MCF 10A (cell line): Measurements from ENCODE around the gene BUD23. TPM values are rescaled to one million over a fixed set of nuclear protein-coding genes. Genes with fewer than 3 reads are reported as not detected.
"Not testable (repeated sequence)": the region's sequence is repeated elsewhere in the genome, so short reads cannot be mapped to it uniquely, and the experiment has no call there.

Experiments
- BruUV-seq: library from RNA; stranded (reverse); fragments of 400-500 nt; replicated peaks from 2 replicates; lab custom pipeline; 2021; lab: Mats Ljungman, UMichigan
- CTCF ChIA-PET: fragments of 300-600 bp; sonication (Branson Sonifier 250); formaldehyde crosslinking; extraction: SDS; loops from one replicate; lab custom pipeline; 2021; ENCODE audit warnings: antibody characterized with exemption, inconsistent platforms; lab: Yijun Ruan, JAX
- POLR2A ChIA-PET: fragments of 300-600, 350-650 bp; sonication (Branson Sonifier 250); formaldehyde crosslinking; extraction: SDS; loops from one replicate; lab custom pipeline; 2020; ENCODE audit warnings: antibody characterized with exemption, inconsistent platforms; lab: Yijun Ruan, JAX
- DNase-seq: peaks from one replicate; pipeline ENCODE4 v3.0.0-alpha.2; 2018; ENCODE audit not compliant: unreplicated experiment
- H3K27ac Mint-ChIP-seq: one replicate; pipeline ENCODE4 v1.8.0; 2022; ENCODE audit warnings: mild to moderate bottlenecking, low read depth, mixed read lengths; ENCODE audit not compliant: unreplicated experiment
- H3K27me3 Mint-ChIP-seq: one replicate; pipeline ENCODE4 v1.8.0; 2022; ENCODE audit warnings: mixed read lengths; ENCODE audit not compliant: insufficient read depth, unreplicated experiment
- H3K36me3 Mint-ChIP-seq: one replicate; pipeline ENCODE4 v1.8.0; 2022; ENCODE audit warnings: mild to moderate bottlenecking, moderate library complexity, mixed read lengths; ENCODE audit not compliant: insufficient read depth, unreplicated experiment
- H3K4me1 Mint-ChIP-seq: one replicate; pipeline ENCODE4 v1.8.0; 2022; ENCODE audit warnings: mixed read lengths; ENCODE audit not compliant: insufficient read depth, unreplicated experiment
- H3K4me3 Mint-ChIP-seq: one replicate; pipeline ENCODE4 v1.8.0; 2022; ENCODE audit warnings: mild to moderate bottlenecking, moderate library complexity, mixed read lengths; ENCODE audit not compliant: unreplicated experiment
- H3K9me3 Mint-ChIP-seq: one replicate; pipeline ENCODE4 v1.8.0; 2022; ENCODE audit warnings: mixed read lengths; ENCODE audit not compliant: unreplicated experiment
- intact Hi-C: fragments of 100-400 bp; cut with micrococcal nuclease; formaldehyde crosslinking; loops from 2 replicates; pipeline ENCODE4 v1.14.1; 2022
- total RNA-seq: library from RNA; stranded (reverse); gene quantifications from 2 replicates; pipeline ENCODE4 v1.2.3, GENCODE V29; 2022
- TF ChIP-seq, protein P1 (sequence below): fragments of 200-600 bp; IDR thresholded peaks from one replicate; pipeline ENCODE4 v1.8.0; 2022; ENCODE audit warnings: antibody characterized with exemption, mild to moderate bottlenecking; ENCODE audit not compliant: unreplicated experiment

BUD23 gene
- total RNA-seq, 1 experiment from 2014 or later, result 81.9 TPM

DNA sequence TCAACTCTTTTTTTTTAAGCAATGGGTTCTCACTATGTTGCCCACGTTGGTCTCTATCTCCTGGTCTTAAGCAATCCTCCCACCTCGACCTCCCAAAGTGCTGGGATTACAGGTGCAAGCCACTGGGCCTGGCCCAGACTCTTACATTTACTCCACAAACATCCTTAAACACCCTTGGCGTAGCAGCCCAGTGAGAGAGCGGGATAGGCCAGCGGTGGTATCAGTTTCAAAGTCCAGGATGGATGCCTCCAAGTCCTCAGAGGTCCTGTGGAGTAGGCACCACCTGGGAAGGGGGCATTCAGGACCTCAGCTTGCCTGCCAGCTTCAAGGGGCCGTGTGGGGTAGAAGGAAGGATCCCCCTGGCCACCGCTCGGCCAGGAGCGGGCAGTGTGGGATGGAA is 33.8 kb upstream of the BUD23 start:
- H3K4me3 Mint-ChIP-seq, result no peak overlapping the region
- no peak overlapping the region for H3K27ac Mint-ChIP-seq
- ChIA-PET CTCF (interaction anchor here (0.7 to 0.8 kb wide), 2 partner anchors 43 to 166 kb away, joined by 3 to 4 read pairs; no protein-coding TSS in a partner anchor), POLR2A (no interaction called here)
- H3K36me3 Mint-ChIP-seq, result no peaks in the 10 kb centered on the region
- no peaks in the 10 kb centered on the region for H3K9me3 Mint-ChIP-seq
- H3K4me1 Mint-ChIP-seq, result peaks cover 16% of the 10 kb centered on the region
- no TSS peak for BruUV-seq
- DNase-seq, result no peak
- peaks cover 39% of the 10 kb centered on the region for H3K27me3 Mint-ChIP-seq
- intact Hi-C loops, result no loop called here
- TF ChIP-seq, protein P1, sequence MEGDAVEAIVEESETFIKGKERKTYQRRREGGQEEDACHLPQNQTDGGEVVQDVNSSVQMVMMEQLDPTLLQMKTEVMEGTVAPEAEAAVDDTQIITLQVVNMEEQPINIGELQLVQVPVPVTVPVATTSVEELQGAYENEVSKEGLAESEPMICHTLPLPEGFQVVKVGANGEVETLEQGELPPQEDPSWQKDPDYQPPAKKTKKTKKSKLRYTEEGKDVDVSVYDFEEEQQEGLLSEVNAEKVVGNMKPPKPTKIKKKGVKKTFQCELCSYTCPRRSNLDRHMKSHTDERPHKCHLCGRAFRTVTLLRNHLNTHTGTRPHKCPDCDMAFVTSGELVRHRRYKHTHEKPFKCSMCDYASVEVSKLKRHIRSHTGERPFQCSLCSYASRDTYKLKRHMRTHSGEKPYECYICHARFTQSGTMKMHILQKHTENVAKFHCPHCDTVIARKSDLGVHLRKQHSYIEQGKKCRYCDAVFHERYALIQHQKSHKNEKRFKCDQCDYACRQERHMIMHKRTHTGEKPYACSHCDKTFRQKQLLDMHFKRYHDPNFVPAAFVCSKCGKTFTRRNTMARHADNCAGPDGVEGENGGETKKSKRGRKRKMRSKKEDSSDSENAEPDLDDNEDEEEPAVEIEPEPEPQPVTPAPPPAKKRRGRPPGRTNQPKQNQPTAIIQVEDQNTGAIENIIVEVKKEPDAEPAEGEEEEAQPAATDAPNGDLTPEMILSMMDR, result no peak

DNA sequence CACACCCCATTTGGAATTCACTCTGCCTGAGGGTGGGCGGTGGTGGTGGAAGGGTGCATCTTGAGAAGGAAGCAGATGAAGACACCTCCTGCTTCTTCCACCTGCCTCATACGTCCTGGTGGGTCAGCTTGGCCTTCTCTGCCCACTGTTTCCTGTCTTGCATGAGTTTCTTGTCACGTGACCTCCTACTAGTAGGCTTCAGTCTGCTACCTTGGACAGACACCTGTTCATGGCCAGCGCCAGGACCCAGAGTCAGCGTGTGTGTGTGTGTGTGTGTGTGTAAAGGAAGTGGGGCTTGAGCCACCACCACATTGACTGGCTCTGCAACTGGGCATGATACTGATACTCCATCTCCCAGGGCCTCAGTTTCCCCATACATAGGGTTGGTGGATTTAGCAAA is 32.9 kb upstream of the BUD23 start:
- no TSS peak for BruUV-seq
- TF ChIP-seq, protein P1, result no peak
- no peak overlapping the region for H3K4me3 Mint-ChIP-seq
- H3K4me1 Mint-ChIP-seq, result peaks cover 16% of the 10 kb centered on the region
- POLR2A ChIA-PET, result no interaction called here
- intact Hi-C loops, result no loop called here
- no peak overlapping the region for H3K27ac Mint-ChIP-seq
- DNase-seq, result no peak
- H3K9me3 Mint-ChIP-seq, result no peaks in the 10 kb centered on the region
- CTCF ChIA-PET, result interaction anchor here (0.8 kb wide), 1 partner anchor 44 kb away, joined by 3 read pairs; no protein-coding TSS in a partner anchor
- H3K27me3 Mint-ChIP-seq, result peaks cover 39% of the 10 kb centered on the region
- no peaks in the 10 kb centered on the region for H3K36me3 Mint-ChIP-seq

DNA sequence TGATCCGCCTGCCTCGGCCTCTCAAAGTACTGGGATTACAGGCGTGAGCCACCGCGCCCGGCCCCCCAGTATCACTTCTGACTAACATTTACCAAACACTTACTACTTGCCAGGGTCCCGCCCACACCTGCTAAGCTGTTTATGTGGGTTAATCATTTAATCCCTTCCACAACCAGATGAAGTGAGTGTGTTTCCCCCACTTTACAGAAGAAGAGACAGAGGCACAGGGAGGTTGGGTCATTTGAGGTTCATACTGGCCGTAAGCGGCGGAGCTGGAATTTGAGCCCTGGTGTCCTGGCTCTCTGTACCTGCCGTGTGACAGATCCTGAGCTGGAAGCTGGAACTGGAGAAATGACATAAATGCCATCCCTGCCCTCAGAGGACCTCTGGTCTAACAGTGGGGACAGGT is 30.9 kb upstream of the BUD23 start:
- POLR2A ChIA-PET, result no interaction called here
- intact Hi-C loops, result no loop called here
- CTCF ChIA-PET, result interaction anchor here (1.1 to 1.3 kb wide), 3 partner anchors 12 to 39 kb away, joined by 3 to 5 read pairs (median 3); partner anchors contain the start of gene VPS37D

DNA sequence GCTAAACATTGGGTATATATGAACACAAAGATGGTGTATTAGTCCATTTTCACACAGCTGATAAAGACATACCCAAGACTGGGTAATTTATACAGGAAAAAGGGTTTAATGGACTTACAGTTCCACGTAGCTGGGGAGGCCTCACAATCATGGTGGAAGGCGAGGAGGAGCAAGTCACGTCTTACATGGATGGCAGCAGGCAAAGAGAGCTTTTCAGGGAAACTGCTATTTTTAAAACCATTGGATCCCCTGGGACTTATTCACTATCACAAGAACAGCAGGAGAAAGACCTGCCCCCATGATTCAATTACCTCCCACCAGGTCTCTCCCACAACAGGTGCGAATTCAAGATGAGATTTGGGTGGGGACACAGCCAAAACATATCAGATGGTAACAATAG is 28.1 kb upstream of the BUD23 start:
- POLR2A ChIA-PET, BruUV-seq, H3K4me1 Mint-ChIP-seq, H3K4me3 Mint-ChIP-seq, H3K36me3 Mint-ChIP-seq, DNase-seq, H3K27ac Mint-ChIP-seq, H3K9me3 Mint-ChIP-seq, intact Hi-C loops: not testable (repeated sequence)
- H3K27me3 Mint-ChIP-seq, result peaks cover 17% of the 10 kb centered on the region
- CTCF ChIA-PET, result interaction anchor here (0.9 kb wide), 1 partner anchor 48 kb away, joined by 3 read pairs; no protein-coding TSS in a partner anchor

More for the DNA sequence above, 30.9 kb upstream of the BUD23 start:
- H3K4me3 Mint-ChIP-seq, result no peak overlapping the region
- H3K4me1 Mint-ChIP-seq, result peaks cover 10% of the 10 kb centered on the region
- BruUV-seq, result no TSS peak
- no peak for DNase-seq
- no peaks in the 10 kb centered on the region for H3K36me3 Mint-ChIP-seq
- TF ChIP-seq, protein P1, result no peak
- no peaks in the 10 kb centered on the region for H3K9me3 Mint-ChIP-seq
- H3K27me3 Mint-ChIP-seq, result peaks cover 39% of the 10 kb centered on the region
- no peak overlapping the region for H3K27ac Mint-ChIP-seq
